Endothelial cell of umbilical vein (primary cell): ENCODE data around the gene CNNM3. TPM values are rescaled to one million over a fixed set of nuclear protein-coding genes. Genes with fewer than 3 reads are reported as not detected.

Experiments used
- BruUV-seq: library from RNA; stranded (reverse); fragments of 400-500 nt; replicated peaks from 2 replicates; lab custom pipeline; 2021; lab: Mats Ljungman, UMichigan
- CTCF ChIA-PET: fragments of 300-600, 350-600 bp; sonication (Branson Sonifier 250); formaldehyde crosslinking; loops from one replicate; lab custom pipeline; 2021; ENCODE audit warnings: antibody characterized with exemption, inconsistent platforms; lab: Charles Lee
- POLR2A ChIA-PET: fragments of 300-600, 350-600 bp; sonication (Branson Sonifier 250); formaldehyde crosslinking; loops from one replicate; lab custom pipeline; 2021; ENCODE audit warnings: antibody characterized with exemption, inconsistent platforms; lab: Charles Lee
- DNase-seq: peaks from one replicate; pipeline ENCODE4 v3.0.0-alpha.2; 2011; ENCODE audit warnings: low read depth, low spot score
- FAIRE-seq: peaks from 2 replicates; lab custom pipeline; 2011; peaks lifted over from hg19 to GRCh38; lab: Jason Lieb, UNC
- H2AFZ ChIP-seq: 2 replicates; pipeline ENCODE4 v1.6.0; 2012; ENCODE audit warnings: low read depth, low read length, control low read depth, inconsistent platforms
- H3K27ac ChIP-seq: 2 replicates; pipeline ENCODE4 v1.5.1; 2011; ENCODE audit warnings: low read depth, mild to moderate bottlenecking, control low read depth, low read length, moderate library complexity; ENCODE audit not compliant: insufficient read depth
- H3K27me3 ChIP-seq, 2 experiments: 2 replicates each; pipeline versions ENCODE4 v1.6.0 to v1.6.1; 2011; ENCODE audit warnings: low read length in 2 of 2, mixed read lengths in 1 of 2; ENCODE audit not compliant: control insufficient read depth in 2 of 2, insufficient read depth in 2 of 2
- H3K36me3 ChIP-seq, 2 experiments: 2 replicates in 1 of 2; 3 replicates in 1 of 2; pipeline ENCODE4 v1.5.1; 2011; ENCODE audit warnings: low read length in 2 of 2, mild to moderate bottlenecking in 1 of 2, moderate library complexity in 1 of 2; ENCODE audit not compliant: control insufficient read depth in 2 of 2, insufficient read depth in 2 of 2; ENCODE audit errors: extremely low read depth in 1 of 2
- H3K4me1 ChIP-seq: 3 replicates; pipeline ENCODE4 v1.5.1; 2011; ENCODE audit warnings: mild to moderate bottlenecking, low read length; ENCODE audit not compliant: control insufficient read depth, insufficient read depth; ENCODE audit errors: extremely low read depth
- H3K4me2 ChIP-seq: 2 replicates; pipeline ENCODE4 v1.6.1; 2011; ENCODE audit warnings: low read length, control low read depth, mixed read lengths; ENCODE audit not compliant: insufficient read depth
- H3K4me3 ChIP-seq, 3 experiments: fragments of 200-600 bp in 1 of 3; sonication (generic), shearing (Covaris generic) in 1 of 3; replicated peaks in 1 of 3; 2 replicates each; pipeline ENCODE4 v1.5.1; 2011 to 2016; ENCODE audit warnings: control low read depth in 3 of 3, low read length in 3 of 3, mild to moderate bottlenecking in 2 of 3, inconsistent platforms in 1 of 3, low read depth in 1 of 3, moderate library complexity in 1 of 3; ENCODE audit not compliant: insufficient read depth in 1 of 3
- H3K79me2 ChIP-seq: 2 replicates; pipeline ENCODE4 v1.6.0; 2012; ENCODE audit warnings: low read length, inconsistent platforms; ENCODE audit not compliant: control insufficient read depth, insufficient read depth
- H3K9ac ChIP-seq: replicated peaks from 2 replicates; pipeline ENCODE3; 2011; ENCODE audit warnings: low read length, control low read depth; ENCODE audit not compliant: insufficient read depth; ENCODE audit errors: extremely low read depth
- H3K9me1 ChIP-seq: replicated peaks from 3 replicates; pipeline ENCODE4 v1.6.0; 2011; ENCODE audit warnings: mild to moderate bottlenecking, low read length; ENCODE audit not compliant: control insufficient read depth, insufficient read depth; ENCODE audit errors: extremely low read depth
- H3K9me3 ChIP-seq: replicated peaks from 2 replicates; pipeline ENCODE4 v1.5.1; 2012; ENCODE audit warnings: low read length, inconsistent platforms; ENCODE audit not compliant: control insufficient read depth, insufficient read depth
- H4K20me1 ChIP-seq: replicated peaks from 2 replicates; pipeline ENCODE3; 2011; ENCODE audit warnings: mild to moderate bottlenecking, low read length; ENCODE audit not compliant: control insufficient read depth, insufficient read depth; ENCODE audit errors: extremely low read depth
- EZH2 ChIP-seq: IDR thresholded peaks from 2 replicates; pipeline ENCODE4 v1.6.1; 2012; ENCODE audit warnings: borderline replicate concordance, low read depth, mild to moderate bottlenecking, moderate library complexity, low read length, inconsistent platforms; ENCODE audit not compliant: severe bottlenecking
- FOS ChIP-seq: IDR thresholded peaks from 2 replicates; pipeline ENCODE4 v1.6.1; 2011; ENCODE audit warnings: mild to moderate bottlenecking, low read length, moderate library complexity, borderline replicate concordance; ENCODE audit not compliant: insufficient read depth
- GATA2 ChIP-seq: IDR thresholded peaks from 2 replicates; pipeline ENCODE4 v1.7.0; 2011; ENCODE audit warnings: low read depth, mild to moderate bottlenecking, moderate library complexity, mixed read lengths, low read length; ENCODE audit not compliant: insufficient read length, insufficient read depth
- JUN ChIP-seq: IDR thresholded peaks from 2 replicates; pipeline ENCODE4 v1.6.1; 2011; ENCODE audit warnings: borderline replicate concordance, low read depth; ENCODE audit not compliant: insufficient read length, insufficient read depth
- MYC ChIP-seq: IDR thresholded peaks from one replicate; pipeline ENCODE4 v1.6.1; 2011; ENCODE audit warnings: mild to moderate bottlenecking, low read depth, low read length
- POLR2A ChIP-seq: IDR thresholded peaks from 2 replicates; pipeline ENCODE4 v1.6.1; 2012; ENCODE audit warnings: low read depth, mild to moderate bottlenecking, control low read depth, low read length
- POLR2AphosphoS5 ChIP-seq: IDR thresholded peaks from 2 replicates; pipeline ENCODE4 v1.6.1; 2012; ENCODE audit warnings: low read depth, mild to moderate bottlenecking, control low read depth, low read length, moderate library complexity; ENCODE audit not compliant: insufficient read depth
- dilution Hi-C: fragments of 300-500 bp; cut with MboI; formaldehyde crosslinking; loops from one replicate; pipeline ENCODE4 v1.15.0; 2019; ENCODE audit warnings: low sequenced_read_pairs; ENCODE audit not compliant: extremely low pct_ligation_motif_present
- intact Hi-C: fragments of 100-400 bp; cut with micrococcal nuclease; formaldehyde crosslinking; loops from one replicate; pipeline ENCODE4 v1.10.0; 2022
- polyA plus RNA-seq, 4 experiments: library from polyadenylated mRNA; depleted of rRNA in 3 of 4; stranded (reverse) in 3 of 4; unstranded in 1 of 4; fragments of >200 nt; gene quantifications; 2 replicates each; pipeline versions ENCODE4 v1.2.1 to v1.2.3, GENCODE V29; 2011 to 2012; ENCODE audit warnings: missing spikeins in 1 of 4
- total RNA-seq: library from RNA; stranded (reverse); gene quantifications from 2 replicates; pipeline ENCODE4 v1.2.3, GENCODE V29; 2021
- TF ChIP-seq, protein P1 (sequence below): IDR thresholded peaks from 2 replicates; pipeline ENCODE4 v1.6.1; 2011; ENCODE audit not compliant: insufficient read depth, insufficient read length
- TF ChIP-seq, protein P2 (sequence below), 2 donors: IDR thresholded peaks; 1 replicate in 1 of 2; 2 replicates in 1 of 2; pipeline ENCODE4 v1.5.1; 2011; ENCODE audit warnings: low read length in 2 of 2, mild to moderate bottlenecking in 2 of 2, moderate library complexity in 2 of 2, control low read depth in 1 of 2, inconsistent platforms in 1 of 2, low read depth in 1 of 2; ENCODE audit not compliant: insufficient read depth in 1 of 2; ENCODE audit errors: extremely low read depth in 1 of 2

The CNNM3 gene
- total and polyA plus RNA-seq, 2 donors (not counting 3 experiments of a cell fraction or from before 2014, with no cell fraction given): 13.0 to 14.9 TPM

DNA sequence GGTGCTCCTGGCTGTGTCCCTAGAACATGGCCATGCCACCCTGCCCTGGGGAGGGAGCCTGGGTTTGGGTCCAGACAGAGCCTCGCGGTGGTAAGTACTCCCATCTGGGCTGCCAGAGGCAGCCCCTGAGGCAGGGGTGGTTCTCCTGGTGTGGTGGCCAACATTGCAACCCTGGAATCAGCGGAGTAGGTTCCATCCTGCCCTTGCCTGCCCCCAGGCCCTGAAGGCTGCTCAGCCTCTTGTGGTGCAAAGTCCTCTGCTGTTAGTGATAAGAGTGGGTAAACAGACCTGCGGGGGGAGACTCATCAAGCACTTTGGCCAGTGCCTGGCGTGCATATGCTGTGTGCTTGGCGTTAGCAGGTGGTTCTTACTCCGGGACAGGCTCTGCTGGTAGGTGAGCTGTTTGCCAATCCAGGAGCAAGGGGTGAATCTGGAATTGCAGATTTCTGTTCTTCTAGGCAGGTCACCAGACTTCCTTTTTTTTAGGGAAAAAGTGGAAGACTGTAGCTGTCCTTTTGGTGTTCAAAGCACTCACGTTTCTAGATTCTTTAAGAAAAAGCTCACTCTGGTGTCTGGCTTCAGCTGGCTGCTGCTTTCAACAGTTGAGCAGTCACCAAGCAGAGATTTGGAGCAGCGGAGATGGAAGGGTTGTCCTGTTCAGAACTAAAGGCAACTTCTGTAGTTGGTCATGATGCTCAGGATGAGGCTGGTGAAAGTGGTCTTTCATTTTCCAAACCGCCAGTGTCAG is 3.2 kb downstream of the CNNM3 start:
- Histone ChIP-seq H3K9ac (no peak overlapping the region), H3K9me1 (no peaks in the 10 kb centered on the region), H4K20me1 (no peaks in the 10 kb centered on the region), H3K4me3 (no peak overlapping the region), H3K4me1 (peaks cover 13% of the 10 kb centered on the region), H3K9me3 (no peaks in the 10 kb centered on the region), H3K36me3 (no peaks in the 10 kb centered on the region), H3K27ac (no peak overlapping the region), H2AFZ (no peak overlapping the region), H3K79me2 (peaks cover 10% of the 10 kb centered on the region), H3K27me3 (no peaks in the 10 kb centered on the region), H3K4me2 (no peak overlapping the region)
- POLR2A ChIA-PET: no interaction called here
- TF ChIP-seq, protein P1, sequence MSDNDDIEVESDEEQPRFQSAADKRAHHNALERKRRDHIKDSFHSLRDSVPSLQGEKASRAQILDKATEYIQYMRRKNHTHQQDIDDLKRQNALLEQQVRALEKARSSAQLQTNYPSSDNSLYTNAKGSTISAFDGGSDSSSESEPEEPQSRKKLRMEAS: no peak
- no peak for TF ChIP-seq FOS
- TF ChIP-seq, protein P2, sequence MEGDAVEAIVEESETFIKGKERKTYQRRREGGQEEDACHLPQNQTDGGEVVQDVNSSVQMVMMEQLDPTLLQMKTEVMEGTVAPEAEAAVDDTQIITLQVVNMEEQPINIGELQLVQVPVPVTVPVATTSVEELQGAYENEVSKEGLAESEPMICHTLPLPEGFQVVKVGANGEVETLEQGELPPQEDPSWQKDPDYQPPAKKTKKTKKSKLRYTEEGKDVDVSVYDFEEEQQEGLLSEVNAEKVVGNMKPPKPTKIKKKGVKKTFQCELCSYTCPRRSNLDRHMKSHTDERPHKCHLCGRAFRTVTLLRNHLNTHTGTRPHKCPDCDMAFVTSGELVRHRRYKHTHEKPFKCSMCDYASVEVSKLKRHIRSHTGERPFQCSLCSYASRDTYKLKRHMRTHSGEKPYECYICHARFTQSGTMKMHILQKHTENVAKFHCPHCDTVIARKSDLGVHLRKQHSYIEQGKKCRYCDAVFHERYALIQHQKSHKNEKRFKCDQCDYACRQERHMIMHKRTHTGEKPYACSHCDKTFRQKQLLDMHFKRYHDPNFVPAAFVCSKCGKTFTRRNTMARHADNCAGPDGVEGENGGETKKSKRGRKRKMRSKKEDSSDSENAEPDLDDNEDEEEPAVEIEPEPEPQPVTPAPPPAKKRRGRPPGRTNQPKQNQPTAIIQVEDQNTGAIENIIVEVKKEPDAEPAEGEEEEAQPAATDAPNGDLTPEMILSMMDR (IDR thresholded peaks at IDR 0.05; ENCODE audit: extremely low read depth in 1 of 2, insufficient read depth in 1 of 2, low read depth in 1 of 2, low read length in 2 of 2): no peak
- no peak for TF ChIP-seq POLR2A
- no peak for TF ChIP-seq MYC
- TF ChIP-seq POLR2AphosphoS5: no peak
- no peak for TF ChIP-seq EZH2
- TF ChIP-seq JUN: no peak
- no peak for TF ChIP-seq GATA2
- dilution Hi-C loops: no loop called here
- CTCF ChIA-PET: no interaction called here
- DNase-seq (no peak), FAIRE-seq (no peak)
- intact Hi-C loops: no loop called here
- no TSS peak for BruUV-seq
